ENCODE measurements around the gene NR1I3.

Gene NR1I3

GRCh38 chr1:161217831-161218230 lies 20.2 kb downstream of the NR1I3 start:
- no peak for TF ChIP-seq CTCF (IDR thresholded peaks at IDR 0.05; ENCODE audit: low read depth, low read length)
- Histone ChIP-seq H3K4me3 (ENCODE audit: low read depth, low read length) (no peak overlapping the region), H3K36me3 (peaks cover 22% of the 10 kb centered on the region), H3K9me3 (ENCODE audit: severe bottlenecking) (peaks cover 2% of the 10 kb centered on the region), H3K27me3 (ENCODE audit: insufficient read depth, low read depth, severe bottlenecking) (no peaks in the 10 kb centered on the region), H3K27ac (no peak overlapping the region)
- no peak for DNase-seq

GRCh38 chr1:161216945-161217712 lies 20.9 kb downstream of the NR1I3 start:
- Histone ChIP-seq H3K36me3 (peaks cover 29% of the 10 kb centered on the region), H3K9me3 (ENCODE audit: severe bottlenecking) (peaks cover under 1% of the 10 kb centered on the region), H3K27ac (no peak overlapping the region), H3K27me3 (ENCODE audit: insufficient read depth, low read depth, severe bottlenecking) (no peaks in the 10 kb centered on the region), H3K4me3 (ENCODE audit: low read depth, low read length) (no peak overlapping the region)
- no peak for TF ChIP-seq CTCF (IDR thresholded peaks at IDR 0.05; ENCODE audit: low read depth, low read length)
- no peak for DNase-seq

- TF ChIP-seq CTCF (IDR thresholded peaks at IDR 0.05; ENCODE audit: low read depth, low read length): no peak
- Histone ChIP-seq H3K4me3 (ENCODE audit: low read depth, low read length) (no peak within 1 kb of the TSS), H3K27ac (no peak within 1 kb of the TSS), H3K36me3 (peaks cover 50% of the 10 kb centered on the region), H3K9me3 (ENCODE audit: severe bottlenecking) (no peaks in the 10 kb centered on the region), H3K27me3 (ENCODE audit: insufficient read depth, low read depth, severe bottlenecking) (no peaks in the 10 kb centered on the region)
- no peak for DNase-seq
Observed at GRCh38 chr1:161215076-161215475, 22.9 kb downstream of the NR1I3 start, which contains the start of gene FCER1G. TSS of gene FCER1G (plus strand) at chr1:161215295. CDS start at chr1:161215322, 27 bp downstream.

GRCh38 chr1:161214369-161214768 lies 23.6 kb downstream of the NR1I3 start:
- no peak overlapping the region for H3K27ac ChIP-seq
- H3K4me3 ChIP-seq (ENCODE audit: low read depth, low read length): no peak overlapping the region
- H3K9me3 ChIP-seq (ENCODE audit: severe bottlenecking): no peaks in the 10 kb centered on the region
- peaks cover 57% of the 10 kb centered on the region for H3K36me3 ChIP-seq
- no peaks in the 10 kb centered on the region for H3K27me3 ChIP-seq (ENCODE audit: insufficient read depth, low read depth, severe bottlenecking)
- no peak for DNase-seq
- no peak for TF ChIP-seq CTCF (IDR thresholded peaks at IDR 0.05; ENCODE audit: low read depth, low read length)

- TF ChIP-seq CTCF (IDR thresholded peaks at IDR 0.05; ENCODE audit: low read depth, low read length): peak; percentile 98
- Histone ChIP-seq H3K36me3 (peaks cover 83% of the 10 kb centered on the region), H3K27me3 (ENCODE audit: insufficient read depth, low read depth, severe bottlenecking) (no peaks in the 10 kb centered on the region), H3K9me3 (ENCODE audit: severe bottlenecking) (no peaks in the 10 kb centered on the region), H3K4me3 (ENCODE audit: low read depth, low read length) (no peak overlapping the region), H3K27ac (no peak overlapping the region)
- DNase-seq: peak; percentile 95
Observed at GRCh38 chr1:161209790-161210409, 28.1 kb downstream of the NR1I3 start.

Measured in WERI-Rb-1 (cell line).